Mammary microvascular endothelial cell (primary cell): ENCODE data around the gene DCD. TPM values are rescaled to one million over a fixed set of nuclear protein-coding genes. Genes with fewer than 3 reads are reported as not detected.

Source experiments
- total RNA-seq: library from RNA; depleted of rRNA; stranded (reverse); fragments of >200 nt; gene quantifications from 2 replicates; pipeline ENCODE4 v1.2.3, GENCODE V29; 2015

The DCD gene
- not detected in 2 replicates for total RNA-seq

GRCh38 chr12:54648265-54648664 lies at the start of gene DCD:
Gene DCD, minus strand, starts transcription at chr12:54648365. Its CDS starts 62 bp downstream, at chr12:54648303.

GRCh38 chr12:54634795-54635194 lies 13.4 kb downstream of the DCD start, which contains the start of gene LACRT:
Gene LACRT, minus strand, starts transcription at chr12:54634895. Its CDS starts 54 bp downstream, at chr12:54634841.

Other genes starting within 250 kb of the DCD start
- 679 and 715 TPM in 2 replicates for gene ITGA5, start 229.1 kb downstream of the DCD start, total RNA-seq
- gene GTSF1, start 174.8 kb downstream of the DCD start, total RNA-seq: not detected in 2 replicates
- gene NCKAP1L, start 150.6 kb downstream of the DCD start, total RNA-seq: not detected in 2 replicates
- gene PDE1B, start 98.8 kb downstream of the DCD start, total RNA-seq: not detected in 2 replicates
- not detected in 2 replicates for gene PPP1R1A, start 59.7 kb downstream of the DCD start, total RNA-seq
- gene LACRT, start 13.5 kb downstream of the DCD start, total RNA-seq: not detected in 2 replicates
- not detected in 2 replicates for gene MUCL1, start 206.2 kb upstream of the DCD start, total RNA-seq